HepG2 (cell line): ENCODE data around the gene DPP6. TPM values are rescaled to one million over a fixed set of nuclear protein-coding genes. Genes with fewer than 3 reads are reported as not detected.

ENCODE experiments used
- ARNTL ChIP-seq: sonication (generic); formaldehyde crosslinking; IDR thresholded peaks from 2 replicates; pipeline ENCODE4 v1.4.0; 2020; ENCODE audit warnings: mild to moderate bottlenecking, missing genetic modification reagents
- CBX5 ChIP-seq: sonication (generic); formaldehyde crosslinking; IDR thresholded peaks from 2 replicates; pipeline ENCODE4 v1.4.0; 2020; ENCODE audit warnings: missing genetic modification reagents, borderline replicate concordance
- CREB1 ChIP-seq, 2 experiments: fragments of 450-650 bp in 1 of 2; IDR thresholded peaks; 2 replicates each; pipeline ENCODE4 v1.6.1; 2016 to 2017; ENCODE audit warnings: control low read depth in 1 of 2, mild to moderate bottlenecking in 1 of 2, missing compliant biosample characterization in 1 of 2, missing genetic modification characterization in 1 of 2
- FUBP1 ChIP-seq: sonication (generic); formaldehyde crosslinking; IDR thresholded peaks from 2 replicates; pipeline ENCODE4 v1.5.1; 2020; ENCODE audit warnings: missing genetic modification reagents, mild to moderate bottlenecking, borderline replicate concordance
- HHEX ChIP-seq: IDR thresholded peaks from 2 replicates; pipeline ENCODE4 v1.6.1; 2016; ENCODE audit warnings: control low read depth
- JUN ChIP-seq: sonication (generic); formaldehyde crosslinking; IDR thresholded peaks from 2 replicates; pipeline ENCODE4 v1.4.0; 2020; ENCODE audit warnings: mild to moderate bottlenecking, missing genetic modification reagents
- KDM5A ChIP-seq: fragments of 200-600 bp; sonication (generic); IDR thresholded peaks from 2 replicates; pipeline ENCODE4 v1.7.0; 2018; ENCODE audit warnings: antibody characterized with exemption, mild to moderate bottlenecking, low read length, borderline replicate concordance
- PTBP1 ChIP-seq: fragments of 200-400 bp; formaldehyde crosslinking; IDR thresholded peaks from 2 replicates; pipeline ENCODE4 v1.6.1; 2018; ENCODE audit warnings: low read length, low read depth; ENCODE audit not compliant: poor library complexity, severe bottlenecking
- SAP130 ChIP-seq: IDR thresholded peaks from 2 replicates; pipeline ENCODE4 v1.6.1; 2016; ENCODE audit warnings: low read depth
- STAT5B ChIP-seq: sonication (generic); formaldehyde crosslinking; IDR thresholded peaks from 2 replicates; pipeline ENCODE4 v1.4.0; 2020; ENCODE audit warnings: missing genetic modification reagents
- ZNF143 ChIP-seq: sonication (generic); formaldehyde crosslinking; IDR thresholded peaks from 2 replicates; pipeline ENCODE4 v1.4.0; 2020; ENCODE audit warnings: missing genetic modification reagents
- ZNF510 ChIP-seq: sonication (generic); formaldehyde crosslinking; IDR thresholded peaks from 2 replicates; pipeline ENCODE4 v1.4.0; 2020; ENCODE audit warnings: low read depth, mild to moderate bottlenecking, missing genetic modification reagents
- ZNF556 ChIP-seq: sonication (generic); formaldehyde crosslinking; IDR thresholded peaks from 2 replicates; pipeline ENCODE4 v1.4.0; 2020; ENCODE audit warnings: mild to moderate bottlenecking, missing genetic modification reagents, borderline replicate concordance
- ZNF609 ChIP-seq: sonication (generic); formaldehyde crosslinking; IDR thresholded peaks from 2 replicates; pipeline ENCODE4 v1.4.0; 2020; ENCODE audit warnings: mild to moderate bottlenecking, missing genetic modification reagents, borderline replicate concordance
- ZNF687 ChIP-seq: sonication (generic); formaldehyde crosslinking; IDR thresholded peaks from 2 replicates; pipeline ENCODE4 v1.5.1; 2020; ENCODE audit warnings: mild to moderate bottlenecking, missing genetic modification reagents, moderate library complexity
- ZNF747 ChIP-seq: sonication (generic); formaldehyde crosslinking; IDR thresholded peaks from 2 replicates; pipeline ENCODE4 v1.8.1; 2023; ENCODE audit warnings: missing genetic modification reagents, mild to moderate bottlenecking, borderline replicate concordance
- ZNF784 ChIP-seq: sonication (generic); formaldehyde crosslinking; IDR thresholded peaks from 2 replicates; pipeline ENCODE4 v1.5.1; 2020; ENCODE audit warnings: missing genetic modification reagents, mild to moderate bottlenecking, borderline replicate concordance
- polyA plus RNA-seq, 8 experiments: library from polyadenylated mRNA; depleted of rRNA in 3 of 8; stranded (reverse) in 7 of 8; unstranded in 1 of 8; fragments of >200 nt; fragmentation: Illumina TruSeq in 4 of 8; extraction: Trizol in 4 of 8; gene quantifications; 2 replicates each; pipeline versions ENCODE4 v1.2.1 to v1.2.3, GENCODE V29; 2011 to 2016; ENCODE audit warnings: low read depth in 4 of 8, missing spikeins in 1 of 8, mixed read lengths in 1 of 8; ENCODE audit not compliant: insufficient read depth in 1 of 8
- total RNA-seq, 5 experiments: library from RNA; depleted of rRNA; stranded (reverse); fragments of >200 nt; fragmentation: Illumina TruSeq; extraction: Trizol; gene quantifications; 2 replicates each; pipeline ENCODE4 v1.2.3, GENCODE V29; 2016; ENCODE audit warnings: low read depth in 1 of 5

DPP6 gene
- total and polyA plus RNA-seq, 2 of the 13 experiments (the other 11 are each of a cell fraction or from before 2014, with no cell fraction given): not detected

GRCh38 chr7:154913638-154914307, 861.6 kb downstream of the DPP6 start (continued):
- TF ChIP-seq CREB1 (IDR thresholded peaks at IDR 0.05) (no peak), CREB1 (CRISPR knock-in tag; IDR thresholded peaks at IDR 0.05) (no peak), ZNF687 (CRISPR knock-in tag) (peak; percentile 92), ZNF556 (CRISPR knock-in tag) (no peak; the same call in 1 of the 2 replicates), KDM5A (no peak), PTBP1 (no peak), ARNTL (CRISPR knock-in tag) (no peak), ZNF609 (CRISPR knock-in tag) (0 out of 2 replicates have a peak, but pooled peaks have one; percentile 32), CBX5 (CRISPR knock-in tag) (peak; percentile 58; the same call in 1 of the 2 replicates), ZNF143 (CRISPR knock-in tag) (no peak), HHEX (CRISPR knock-in tag) (no peak), ZNF784 (CRISPR knock-in tag) (0 out of 2 replicates have a peak, but pooled peaks have one; percentile 42), FUBP1 (CRISPR knock-in tag) (no peak), ZNF510 (CRISPR knock-in tag) (no peak), ZNF747 (CRISPR knock-in tag) (no peak), STAT5B (CRISPR knock-in tag) (no peak), JUN (no peak), SAP130 (CRISPR knock-in tag) (peak; percentile 54; the same call in 1 of the 2 replicates)
